DND-41 (cell line): ENCODE data around the gene CTCF.

Source experiments
- ATAC-seq: fragments of 200-7000 bp; cut with Tn5 transposase; 3 replicates; pipeline ENCODE4 v1.9.1; 2021; ENCODE audit warnings: low read depth; ENCODE audit not compliant: insufficient read depth
- DNase-seq: peaks from one replicate; pipeline ENCODE4 v3.0.0-alpha.2; 2020
- H2AFZ ChIP-seq: 2 replicates; pipeline ENCODE4 v1.6.0; 2012; ENCODE audit warnings: low read depth, low read length
- H3K27ac ChIP-seq: 2 replicates; pipeline ENCODE4 v1.5.1; 2012; ENCODE audit warnings: low read length, inconsistent platforms
- H3K27me3 ChIP-seq: fragments of 200-600 bp; sonication (generic); 2 replicates; pipeline ENCODE4 v1.6.0; 2012; ENCODE audit warnings: low read length, mild to moderate bottlenecking, inconsistent platforms; ENCODE audit not compliant: insufficient read depth, poor library complexity
- H3K36me3 ChIP-seq: 2 replicates; pipeline ENCODE4 v1.5.1; 2012; ENCODE audit warnings: low read length, inconsistent platforms; ENCODE audit not compliant: insufficient read depth
- H3K4me1 ChIP-seq: 2 replicates; pipeline ENCODE4 v1.5.1; 2012; ENCODE audit warnings: mild to moderate bottlenecking, low read length; ENCODE audit not compliant: insufficient read depth
- H3K4me2 ChIP-seq: 2 replicates; pipeline ENCODE4 v1.6.0; 2012; ENCODE audit warnings: mild to moderate bottlenecking, moderate library complexity, low read length, inconsistent platforms; ENCODE audit not compliant: insufficient read depth
- H3K4me3 ChIP-seq, 2 experiments: fragments of 200-600 bp in 1 of 2; shearing (Covaris generic) in 1 of 2; 2 replicates each; pipeline ENCODE4 v1.5.1; 2012 to 2016; ENCODE audit warnings: inconsistent platforms in 2 of 2, low read length in 2 of 2, mild to moderate bottlenecking in 2 of 2, low read depth in 1 of 2, moderate library complexity in 1 of 2
- H3K79me2 ChIP-seq: 2 replicates; pipeline ENCODE4 v1.6.0; 2012; ENCODE audit warnings: low read length, inconsistent platforms; ENCODE audit not compliant: insufficient read depth
- H3K9ac ChIP-seq: 2 replicates; pipeline ENCODE4 v1.6.0; 2012; ENCODE audit warnings: low read depth, mild to moderate bottlenecking, inconsistent platforms, low read length, moderate library complexity
- H3K9me3 ChIP-seq: 2 replicates; pipeline ENCODE4 v1.5.1; 2012; ENCODE audit warnings: low read length, moderate library complexity, mild to moderate bottlenecking, inconsistent platforms; ENCODE audit not compliant: insufficient read depth, severe bottlenecking
- H4K20me1 ChIP-seq: 2 replicates; pipeline ENCODE4 v1.6.0; 2012; ENCODE audit warnings: low read length; ENCODE audit not compliant: insufficient read depth
- EZH2 ChIP-seq: IDR thresholded peaks from 3 replicates; pipeline ENCODE4 v1.6.1; 2012; ENCODE audit warnings: borderline replicate concordance, low read depth, mild to moderate bottlenecking, moderate library complexity, low read length, inconsistent platforms; ENCODE audit not compliant: severe bottlenecking
- TF ChIP-seq, protein P1 (sequence below): IDR thresholded peaks from 2 replicates; pipeline ENCODE4 v1.5.1; 2012; ENCODE audit warnings: borderline replicate concordance, low read length, moderate library complexity, mild to moderate bottlenecking; ENCODE audit not compliant: poor library complexity, severe bottlenecking; ENCODE audit errors: extremely low read depth

CTCF gene

DNA sequence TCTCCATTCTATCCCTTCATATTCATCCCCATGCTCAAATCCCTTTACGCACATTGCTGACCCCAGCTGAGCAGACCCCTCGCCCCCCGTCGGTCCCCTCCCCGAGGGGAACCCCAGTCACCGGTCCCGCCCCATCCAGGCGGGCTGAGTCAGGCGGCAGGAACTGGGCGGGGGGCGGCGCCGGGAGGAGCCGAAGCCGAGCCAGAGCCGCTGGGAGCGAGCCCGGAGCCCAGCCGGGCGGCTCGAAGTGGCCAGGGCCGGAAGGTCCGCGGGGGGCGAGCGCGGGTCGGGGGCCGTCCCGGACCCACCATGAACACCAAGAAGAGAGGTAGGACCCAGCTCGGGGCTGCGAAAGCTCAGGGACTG is 25.1 kb upstream of the CTCF start:
- Histone ChIP-seq H3K4me2 (peak overlapping the region; percentile 95), H3K36me3 (peaks cover 35% of the 10 kb centered on the region), H4K20me1 (peaks cover 38% of the 10 kb centered on the region), H3K27ac (peak overlapping the region; percentile 73), H3K4me1 (peaks cover 38% of the 10 kb centered on the region), H3K9me3 (no peaks in the 10 kb centered on the region), H3K27me3 (no peaks in the 10 kb centered on the region), H3K9ac (peak overlapping the region; percentile 90), H2AFZ (peak overlapping the region; percentile 82), H3K79me2 (peaks cover 28% of the 10 kb centered on the region), H3K4me3 (peak overlapping the region; percentile 68 to 84; a peak in 3 of 4 replicates)
- TF ChIP-seq, protein P1, sequence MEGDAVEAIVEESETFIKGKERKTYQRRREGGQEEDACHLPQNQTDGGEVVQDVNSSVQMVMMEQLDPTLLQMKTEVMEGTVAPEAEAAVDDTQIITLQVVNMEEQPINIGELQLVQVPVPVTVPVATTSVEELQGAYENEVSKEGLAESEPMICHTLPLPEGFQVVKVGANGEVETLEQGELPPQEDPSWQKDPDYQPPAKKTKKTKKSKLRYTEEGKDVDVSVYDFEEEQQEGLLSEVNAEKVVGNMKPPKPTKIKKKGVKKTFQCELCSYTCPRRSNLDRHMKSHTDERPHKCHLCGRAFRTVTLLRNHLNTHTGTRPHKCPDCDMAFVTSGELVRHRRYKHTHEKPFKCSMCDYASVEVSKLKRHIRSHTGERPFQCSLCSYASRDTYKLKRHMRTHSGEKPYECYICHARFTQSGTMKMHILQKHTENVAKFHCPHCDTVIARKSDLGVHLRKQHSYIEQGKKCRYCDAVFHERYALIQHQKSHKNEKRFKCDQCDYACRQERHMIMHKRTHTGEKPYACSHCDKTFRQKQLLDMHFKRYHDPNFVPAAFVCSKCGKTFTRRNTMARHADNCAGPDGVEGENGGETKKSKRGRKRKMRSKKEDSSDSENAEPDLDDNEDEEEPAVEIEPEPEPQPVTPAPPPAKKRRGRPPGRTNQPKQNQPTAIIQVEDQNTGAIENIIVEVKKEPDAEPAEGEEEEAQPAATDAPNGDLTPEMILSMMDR: no peak
- no peak for TF ChIP-seq EZH2
- DNase-seq (peak; percentile 58), ATAC-seq (peak; percentile 61)

DNA sequence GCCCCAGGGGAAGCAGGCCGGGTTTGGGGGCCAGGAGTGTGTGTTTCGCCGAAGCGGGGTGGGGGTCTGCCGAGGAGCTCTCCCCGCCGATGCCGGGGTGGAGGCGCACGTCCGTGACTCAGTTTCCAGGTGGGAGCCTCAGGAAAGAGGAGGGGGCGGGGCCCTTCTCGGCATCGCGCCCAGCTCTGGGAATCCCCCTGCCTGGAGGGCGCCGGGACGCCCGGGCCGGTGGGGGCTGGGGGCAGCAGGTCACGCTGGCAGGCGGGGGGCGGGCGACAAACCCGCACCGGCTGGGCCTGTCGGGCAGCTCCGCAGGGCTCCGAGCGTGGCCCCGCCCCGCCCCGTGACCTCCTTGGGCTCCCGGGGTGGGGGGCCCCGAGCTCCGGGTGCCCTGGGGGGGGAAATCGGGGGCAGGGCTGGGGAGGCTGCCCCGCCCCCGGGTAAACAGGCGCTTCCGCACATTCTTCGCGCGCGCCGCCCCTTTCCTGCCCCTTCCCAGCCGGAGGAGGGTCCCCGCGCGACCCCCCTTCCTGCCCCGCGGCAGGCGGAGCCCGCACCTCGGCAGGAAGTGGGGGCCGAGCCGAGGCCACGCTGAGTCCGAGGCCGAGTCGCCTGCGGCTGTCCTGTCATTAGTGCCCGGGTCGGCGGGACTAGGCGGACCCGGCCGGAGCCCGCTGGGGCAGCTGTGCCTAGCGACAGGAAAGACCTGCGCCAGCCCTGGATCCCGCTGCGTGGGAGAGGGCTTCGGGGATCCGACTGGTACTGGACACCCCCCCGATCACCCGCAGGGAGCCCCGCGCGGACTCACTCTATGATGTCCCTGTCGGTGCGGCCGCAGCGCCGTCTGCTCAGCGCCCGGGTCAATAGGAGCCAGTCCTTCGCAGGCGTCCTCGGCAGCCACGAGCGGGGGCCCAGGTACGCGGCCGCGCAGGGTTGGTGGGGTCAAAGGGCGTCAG is 24.4 kb upstream of the CTCF start:
- TF ChIP-seq, protein P1: no peak
- no peak for TF ChIP-seq EZH2
- Histone ChIP-seq H4K20me1 (peaks cover 40% of the 10 kb centered on the region), H3K4me3 (peak overlapping the region; percentile 68 to 84; a peak in 3 of 4 replicates), H3K79me2 (peaks cover 28% of the 10 kb centered on the region), H2AFZ (peak overlapping the region; percentile 82), H3K9ac (peak overlapping the region; percentile 90), H3K36me3 (peaks cover 39% of the 10 kb centered on the region), H3K9me3 (no peaks in the 10 kb centered on the region), H3K4me2 (peak overlapping the region; percentile 95), H3K27me3 (no peaks in the 10 kb centered on the region), H3K4me1 (peaks cover 43% of the 10 kb centered on the region), H3K27ac (peak overlapping the region; percentile 73)
- ATAC-seq (peak; percentile 47), DNase-seq (peak; percentile 81)

DNA sequence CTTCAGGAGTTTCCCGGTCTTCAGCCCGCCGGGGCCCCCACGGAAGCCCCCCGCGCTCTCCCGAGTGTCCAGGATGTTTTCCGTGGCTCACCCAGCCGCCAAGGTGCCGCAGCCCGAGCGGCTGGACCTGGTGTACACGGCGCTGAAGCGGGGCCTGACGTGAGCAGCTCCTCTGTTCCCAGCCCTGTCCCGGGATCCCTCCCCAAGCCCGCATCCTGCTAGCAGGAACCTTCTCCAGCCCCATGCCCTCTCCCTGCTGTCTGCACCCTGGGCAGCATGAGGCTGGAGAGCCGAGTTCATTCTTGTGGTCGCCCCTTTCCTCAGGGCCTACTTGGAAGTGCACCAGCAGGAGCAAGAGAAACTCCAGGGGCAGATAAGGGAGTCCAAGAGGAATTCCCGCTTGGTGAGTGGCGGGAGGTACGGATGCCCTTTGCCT is 23.6 kb upstream of the CTCF start:
- TF ChIP-seq EZH2: no peak
- TF ChIP-seq, protein P1: no peak
- peaks cover 39% of the 10 kb centered on the region for H4K20me1 ChIP-seq
- H3K9me3 ChIP-seq: no peaks in the 10 kb centered on the region
- peaks cover 31% of the 10 kb centered on the region for H3K79me2 ChIP-seq
- peaks cover 46% of the 10 kb centered on the region for H3K36me3 ChIP-seq
- no peak for ATAC-seq
- H2AFZ ChIP-seq: no peak overlapping the region
- H3K9ac ChIP-seq: peak overlapping the region; percentile 90
- no peaks in the 10 kb centered on the region for H3K27me3 ChIP-seq
- H3K27ac ChIP-seq: peak overlapping the region; percentile 60
- H3K4me2 ChIP-seq: peak overlapping the region; percentile 95
- no peak for DNase-seq
- peaks cover 43% of the 10 kb centered on the region for H3K4me1 ChIP-seq
- peak overlapping the region in 1 of 2 experiments; percentile 84; a peak in 2 of 4 replicates for H3K4me3 ChIP-seq
